CD4-positive, alpha-beta T cell treated with Interleukin-1 beta for 1 hour (primary cell): Measurements from ENCODE around the gene SPHKAP.
"Not testable (repeated sequence)": the region's sequence is repeated elsewhere in the genome, so short reads cannot be mapped to it uniquely, and the experiment has no call there.

ENCODE experiments used
- DNase-seq, 2 donors: peaks; one replicate each; pipeline ENCODE4 v3.0.0-alpha.2; 2020 to 2022

SPHKAP gene

DNA sequence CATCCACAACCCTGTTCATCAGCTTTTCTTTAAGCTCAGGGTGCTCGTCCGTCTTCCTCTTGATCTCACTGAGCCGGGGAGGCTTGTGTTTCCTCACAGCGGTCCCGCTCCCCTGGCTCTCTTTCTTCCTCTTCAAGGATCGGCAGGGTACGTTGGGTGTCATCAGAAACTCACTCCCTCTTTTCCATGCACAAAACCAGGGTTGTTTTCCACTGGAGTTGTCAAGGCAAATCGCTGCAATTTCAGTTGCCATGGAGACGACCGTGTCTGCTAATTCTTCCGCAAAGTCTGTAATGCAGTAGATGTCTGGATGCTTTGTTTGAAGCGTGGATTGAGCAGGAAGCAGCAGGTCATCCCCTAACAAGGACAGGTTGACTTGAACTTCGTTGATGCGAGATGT, 163.7 kb downstream of the SPHKAP start:
- DNase-seq: no peak

DNA sequence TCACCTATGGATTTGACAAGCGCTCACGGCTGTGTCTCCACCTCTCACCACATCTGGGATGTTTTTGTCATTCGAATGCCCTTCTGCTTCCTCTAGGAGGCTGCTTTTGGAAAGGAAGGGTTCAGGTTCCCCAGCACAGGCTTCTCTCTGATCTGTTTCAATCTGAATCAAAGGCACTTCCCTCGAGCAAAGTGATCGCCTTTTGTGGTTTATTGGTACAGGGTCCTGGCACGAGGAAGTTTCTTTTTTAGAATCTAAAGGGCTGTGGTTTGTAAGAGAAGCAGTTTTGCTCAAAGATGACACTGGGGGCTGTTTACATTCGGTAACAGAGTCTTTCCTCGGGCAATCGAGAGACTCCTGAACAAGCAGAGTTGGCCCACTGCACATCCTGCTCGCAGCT, 165.1 kb downstream of the SPHKAP start:
- no peak for DNase-seq

DNA sequence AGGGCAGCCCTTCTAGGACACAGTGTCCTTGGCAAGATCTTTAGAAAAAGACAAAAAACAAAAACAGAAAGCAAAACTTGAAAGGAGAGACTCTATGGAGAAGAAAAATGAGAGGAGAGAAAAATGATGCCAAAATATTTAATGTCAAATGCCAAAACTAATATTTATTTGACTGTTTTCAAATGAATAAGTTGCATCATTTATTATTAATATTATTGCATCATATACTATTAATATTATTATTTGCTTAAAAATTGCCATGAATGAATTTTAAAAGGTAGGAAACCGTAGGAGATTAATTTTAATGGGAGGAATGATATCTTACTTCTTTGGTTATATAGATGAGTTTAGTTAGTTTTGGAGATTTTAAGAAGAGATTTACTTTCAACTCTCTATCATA, 165.7 kb downstream of the SPHKAP start:
- no peak for DNase-seq

DNA sequence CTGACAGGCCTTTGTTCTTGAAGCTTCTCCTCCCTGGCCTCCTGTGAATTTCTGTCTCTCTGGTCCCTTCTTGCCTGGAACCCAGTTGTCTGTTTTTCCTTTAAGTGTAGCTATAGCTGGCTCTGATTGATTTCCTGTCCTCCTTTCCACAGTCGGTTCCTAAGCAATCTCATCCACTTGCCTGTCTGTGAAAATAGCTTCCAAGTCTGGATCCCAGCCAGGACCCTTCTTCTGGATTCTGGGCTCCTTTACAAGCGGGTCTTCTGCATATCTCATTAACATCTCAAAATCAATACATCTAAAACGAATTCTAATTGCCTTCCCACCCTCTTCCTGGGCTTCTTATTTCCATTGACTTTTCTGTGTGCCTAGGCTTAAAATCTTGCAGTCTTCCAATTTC, 185.1 kb downstream of the SPHKAP start:
- no peak for DNase-seq

DNA sequence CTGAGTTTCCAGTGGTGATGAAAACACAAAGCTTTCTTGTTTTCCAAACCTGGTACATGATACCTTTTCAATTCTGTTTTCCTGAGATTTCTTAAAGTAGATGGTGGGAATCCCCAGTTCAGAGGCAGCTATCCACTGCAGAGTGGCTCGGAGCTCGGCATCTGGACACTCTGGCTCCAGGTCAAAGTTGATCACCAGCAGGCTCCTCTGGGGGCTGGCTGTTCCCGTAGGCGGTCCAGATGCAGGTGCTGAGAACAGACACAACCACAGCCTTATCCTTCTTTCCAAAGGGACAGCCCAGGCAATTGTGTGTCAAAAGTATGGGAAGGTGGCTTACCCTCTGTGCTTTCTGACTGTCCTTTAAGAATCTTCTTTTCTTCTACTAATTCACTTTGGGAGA, 190.6 kb downstream of the SPHKAP start:
- no peak for DNase-seq

DNA sequence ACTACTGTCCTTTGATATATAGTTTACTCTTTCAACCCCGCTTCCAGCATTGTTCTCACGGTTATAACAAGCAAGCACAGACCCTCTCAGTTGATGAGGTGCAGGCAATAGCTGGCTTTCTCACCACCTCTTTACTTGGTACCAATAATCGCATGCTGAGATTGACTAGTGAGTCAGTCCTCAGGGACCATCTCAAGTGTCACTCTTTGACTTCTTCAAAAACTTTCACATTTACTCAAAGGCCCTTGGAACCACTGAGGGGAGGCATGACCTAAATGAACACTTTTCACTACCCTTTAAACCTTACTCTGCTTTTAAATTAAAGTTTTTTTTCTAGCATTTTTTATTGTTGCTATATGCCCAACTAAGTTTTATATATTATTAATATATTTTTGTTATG, 208.2 kb downstream of the SPHKAP start:
- no peak for DNase-seq

DNA sequence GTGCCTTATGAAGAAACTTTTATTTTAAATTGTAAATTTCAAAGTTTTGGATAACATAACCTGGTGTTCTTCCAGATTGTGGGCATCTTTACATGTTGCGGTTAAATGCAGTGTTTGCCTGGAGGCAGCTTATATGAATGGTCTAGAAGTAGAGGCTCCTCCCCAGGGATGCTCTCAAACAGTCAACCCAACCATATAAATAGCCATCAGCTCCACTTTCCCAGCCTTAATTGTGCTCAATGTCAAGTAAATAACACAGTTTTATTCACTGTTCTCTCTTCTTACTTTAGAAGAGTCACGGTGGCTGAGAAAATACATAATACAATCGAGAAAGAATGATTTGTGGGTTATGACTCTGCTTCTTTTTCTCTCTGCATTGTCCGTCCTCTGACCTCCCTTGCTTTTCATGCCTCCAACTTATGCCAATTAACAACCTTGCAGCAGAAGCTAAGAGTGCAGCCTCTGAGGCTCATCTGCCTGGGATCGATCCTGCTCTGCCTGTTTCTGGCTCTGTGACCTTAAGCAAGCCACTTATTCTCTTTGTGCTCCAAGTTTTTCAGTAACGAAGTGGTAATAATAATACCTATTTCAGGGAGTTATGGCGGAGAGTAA, 209.8 kb downstream of the SPHKAP start:
- no peak for DNase-seq

DNA sequence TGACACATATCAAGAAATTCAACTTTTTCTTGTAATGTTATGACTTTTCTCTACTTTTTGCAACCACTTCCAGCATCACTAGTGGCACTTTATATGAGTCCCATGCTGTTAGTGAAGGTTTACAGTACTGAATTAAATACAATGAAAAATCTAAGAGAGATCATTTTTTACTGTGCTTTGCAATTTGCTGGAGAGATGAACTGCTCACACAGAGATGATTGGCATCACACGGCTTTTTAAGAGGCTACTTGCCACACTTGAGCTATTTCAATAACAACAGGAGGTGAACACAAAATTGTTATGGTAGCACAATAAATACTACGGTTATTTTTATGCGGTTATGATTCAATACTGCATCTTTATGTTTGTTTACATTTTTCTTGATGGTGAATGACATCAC, 221.2 kb downstream of the SPHKAP start:
- no peak for DNase-seq

DNA sequence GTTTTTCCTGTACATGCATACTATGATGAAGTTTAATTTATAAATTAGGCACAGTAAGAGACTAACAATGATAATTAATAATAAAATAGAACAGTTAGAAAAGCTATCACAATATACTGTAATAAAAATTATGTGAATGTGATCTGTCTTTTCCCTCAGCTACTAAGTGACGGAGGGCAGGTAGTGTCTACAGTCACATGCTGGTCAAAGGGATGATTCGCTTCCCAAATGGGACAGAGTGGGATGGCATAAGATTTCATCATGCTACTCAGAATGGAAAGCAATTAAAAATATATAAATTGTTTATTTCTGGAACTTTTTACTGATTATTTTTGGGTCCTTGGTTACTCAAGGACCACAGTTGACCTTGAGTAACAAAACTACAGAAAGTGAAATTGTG, 238.5 kb downstream of the SPHKAP start:
- DNase-seq: no peak

DNA sequence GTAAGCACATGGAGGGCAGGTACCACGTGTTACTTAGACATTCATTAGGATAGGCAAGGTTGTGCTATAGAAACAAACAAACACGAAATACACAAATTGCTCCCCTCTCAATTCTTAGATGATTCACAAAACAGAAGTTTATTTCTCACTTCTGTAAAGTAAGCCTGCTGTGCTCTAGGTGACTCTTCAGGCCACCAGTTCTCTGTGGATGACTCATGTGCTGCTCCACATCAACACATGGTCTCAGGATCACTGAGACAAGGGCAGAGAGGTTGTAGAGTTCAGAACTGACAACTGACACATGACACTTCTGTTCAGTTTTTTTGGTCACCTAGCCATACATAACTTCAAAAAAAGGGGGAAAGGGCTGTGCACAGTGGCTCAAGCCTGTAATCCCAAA, 239.5 kb downstream of the SPHKAP start:
- DNase-seq: no peak

DNA sequence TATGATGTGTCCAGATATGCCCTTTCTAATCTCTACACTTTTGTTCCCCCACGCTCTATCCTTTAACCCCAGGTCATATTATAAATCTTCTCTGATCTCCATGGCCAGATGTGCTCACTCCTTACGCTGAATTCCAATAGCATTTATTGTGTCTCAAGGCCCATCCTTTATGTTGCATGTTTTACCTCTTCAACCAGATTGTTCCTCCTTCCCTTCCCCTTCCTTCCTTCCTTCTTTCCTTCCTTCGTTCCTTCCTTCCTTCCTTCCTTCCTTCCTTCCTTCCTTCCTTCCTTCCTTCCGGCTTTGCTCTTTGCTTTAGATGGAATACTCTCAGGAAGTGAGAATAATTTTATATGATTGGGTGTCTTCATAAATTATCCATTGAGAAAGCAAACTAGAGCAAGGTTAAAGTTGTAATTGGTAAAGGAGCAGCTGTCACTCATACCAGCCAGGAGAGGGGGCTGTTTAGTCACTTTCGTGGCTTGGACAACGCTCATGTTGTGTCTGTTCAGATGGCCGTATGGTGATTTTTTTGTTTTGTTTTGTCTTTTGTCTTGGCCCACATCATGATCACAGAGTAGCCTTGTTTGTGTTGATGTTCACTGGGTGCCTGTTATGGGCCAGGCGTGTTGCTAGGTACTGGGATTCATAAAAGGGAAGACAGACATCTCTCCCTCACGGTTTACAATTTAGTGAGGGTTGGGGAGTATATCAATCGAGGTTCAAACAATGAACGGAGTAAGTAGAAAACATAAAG, 242.0 kb downstream of the SPHKAP start:
- no peak for DNase-seq

DNA sequence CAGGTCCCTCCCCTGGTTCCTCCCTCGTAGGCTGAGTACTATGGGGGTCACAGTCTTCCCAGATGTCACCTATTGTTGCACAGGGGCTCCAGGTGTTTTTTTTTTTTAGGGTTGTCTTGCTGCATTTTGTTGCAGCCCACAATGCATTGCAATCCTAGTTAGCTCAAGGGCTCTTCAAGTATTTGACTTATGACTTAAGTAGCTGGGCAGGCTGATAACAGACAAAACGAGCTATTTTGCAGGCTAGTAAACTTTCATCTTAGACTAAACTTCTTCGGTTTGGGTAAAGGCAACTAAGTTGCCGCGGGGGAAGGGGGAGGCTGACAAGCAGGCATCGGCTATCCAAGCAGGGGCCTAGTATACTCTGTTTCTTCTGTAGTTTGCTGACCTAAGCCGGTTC, 245.2 kb downstream of the SPHKAP start:
- not testable (repeated sequence) for DNase-seq

DNA sequence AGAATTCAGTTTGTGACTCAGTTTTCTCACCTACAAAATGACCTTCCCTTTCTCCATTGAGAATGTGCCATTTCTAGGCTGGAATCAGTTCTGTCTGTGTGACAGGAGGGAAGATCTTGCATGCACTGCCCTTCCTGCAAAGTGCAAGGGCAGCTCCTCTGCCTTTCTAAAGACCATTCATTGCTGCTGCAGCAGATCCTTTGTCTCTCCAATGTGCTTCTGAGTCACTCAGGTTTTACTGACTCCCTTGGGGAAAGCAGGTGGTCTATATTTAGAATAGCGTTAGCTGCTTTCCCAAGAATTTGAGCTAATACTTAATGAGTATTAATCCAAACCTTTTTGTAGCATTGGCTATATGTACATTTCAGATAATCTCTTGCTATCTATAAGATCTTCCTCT, 247.6 kb downstream of the SPHKAP start:
- no peak for DNase-seq

DNA sequence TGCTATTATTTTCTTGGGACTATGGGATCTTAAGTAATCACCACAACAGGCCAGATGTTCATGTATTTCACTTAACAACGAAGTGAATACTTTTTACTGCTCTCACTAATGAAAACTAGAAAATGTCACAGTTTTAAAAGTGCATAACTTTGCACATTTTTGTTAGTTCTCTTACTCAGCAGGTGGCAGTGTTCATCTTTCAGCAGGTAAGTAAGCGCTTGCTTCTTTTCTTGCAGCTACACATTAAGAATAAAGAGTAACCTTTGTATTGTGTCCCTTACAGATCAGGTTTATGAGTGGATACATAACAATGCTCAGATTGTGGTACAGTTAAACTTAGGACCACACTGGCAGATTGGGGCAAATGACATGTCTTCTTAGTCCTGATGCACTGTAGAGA, 249.1 kb downstream of the SPHKAP start:
- DNase-seq: no peak

DNA sequence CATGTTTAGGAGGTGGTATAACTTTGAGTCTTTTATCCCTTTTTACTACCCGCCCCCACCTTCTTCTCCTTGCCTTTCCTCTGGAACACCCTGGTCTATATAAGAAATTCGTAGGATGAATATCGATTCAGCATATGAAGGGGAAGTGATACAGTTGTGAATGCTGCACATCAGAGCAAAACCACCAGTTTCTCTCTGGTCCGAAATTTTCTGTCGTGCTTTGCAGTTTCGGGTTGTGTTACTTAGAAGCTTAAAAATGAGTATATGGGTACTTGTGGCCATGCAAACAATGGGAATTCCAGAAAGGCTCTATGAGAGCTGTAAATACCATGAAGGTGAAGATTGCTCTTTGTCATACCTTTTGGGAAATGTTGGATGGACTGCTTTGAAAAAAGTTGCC, 249.5 kb downstream of the SPHKAP start:
- DNase-seq: no peak
